ENCODE data around the gene SHROOM4. TPM values are rescaled to one million over a fixed set of nuclear protein-coding genes. Genes with fewer than 3 reads are reported as not detected.

Gene SHROOM4
- total and polyA plus RNA-seq, 3 experiments from 2014 or later: not detected

- Histone ChIP-seq H3K36me3 (ENCODE audit: insufficient read depth, low read length) (no peaks in the 10 kb centered on the region), H3K4me3 (ENCODE audit: low read length) (no peak overlapping the region), H3K27me3 (ENCODE audit: insufficient read depth, low read length, poor library complexity, severe bottlenecking) (no peaks in the 10 kb centered on the region), H3K27ac (ENCODE audit: low read depth, low read length) (no peak overlapping the region), H3K9me3 (ENCODE audit: low read length) (no peaks in the 10 kb centered on the region), H3K4me1 (ENCODE audit: insufficient read depth, low read length) (no peaks in the 10 kb centered on the region)
- H3K4me3 Mint-ChIP-seq: no peak overlapping the region
- POLR2A ChIA-PET: no interaction called here
- CTCF ChIA-PET: no interaction called here
- H3K9me3 Mint-ChIP-seq: no peaks in the 10 kb centered on the region
- H3K36me3 Mint-ChIP-seq: peaks cover 0 to 2% (median 0%) of the 10 kb centered on the region in 3 donors
- DNase-seq: no peak
- peaks cover 5 to 6% of the 10 kb centered on the region in 2 donors for H3K27me3 Mint-ChIP-seq
- H3K4me1 Mint-ChIP-seq: no peaks in the 10 kb centered on the region
- no peak overlapping the region for H3K27ac Mint-ChIP-seq
These were observed 25.0 kb upstream of the SHROOM4 start for GRCh38 chrX:50838820-50839600.

DNA sequence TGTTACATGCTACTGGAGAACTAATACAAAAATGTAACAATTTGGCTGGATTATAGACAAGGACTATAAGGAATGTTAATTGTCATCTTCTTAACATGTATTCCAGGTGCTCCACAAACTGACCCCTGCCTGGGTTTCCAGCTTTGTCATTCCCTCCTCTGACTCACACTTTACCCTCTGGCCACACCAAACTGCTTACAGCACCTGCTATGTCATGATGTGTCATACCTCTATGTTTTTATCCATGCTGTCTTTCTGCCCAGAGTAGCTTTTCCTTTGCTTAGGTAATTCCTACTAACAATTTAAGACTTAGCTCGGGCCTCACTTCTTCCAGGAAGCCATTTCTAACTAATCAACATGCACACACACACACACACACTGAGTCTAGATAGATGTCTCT is 14.0 kb upstream of the SHROOM4 start:
- H3K9me3 ChIP-seq (ENCODE audit: low read length): no peaks in the 10 kb centered on the region
- H3K4me1 ChIP-seq (ENCODE audit: insufficient read depth, low read length): no peaks in the 10 kb centered on the region
- no peak overlapping the region for H3K4me3 Mint-ChIP-seq
- H3K27me3 Mint-ChIP-seq: no peaks in the 10 kb centered on the region
- H3K4me1 Mint-ChIP-seq: no peaks in the 10 kb centered on the region
- H3K27ac ChIP-seq (ENCODE audit: low read depth, low read length): no peak overlapping the region
- POLR2A ChIA-PET: no interaction called here
- H3K9me3 Mint-ChIP-seq: no peaks in the 10 kb centered on the region
- H3K36me3 ChIP-seq (ENCODE audit: insufficient read depth, low read length): no peaks in the 10 kb centered on the region
- H3K36me3 Mint-ChIP-seq: no peaks in the 10 kb centered on the region
- CTCF ChIA-PET: no interaction called here
- no peak overlapping the region for H3K27ac Mint-ChIP-seq
- no peak overlapping the region for H3K4me3 ChIP-seq (ENCODE audit: low read length)
- no peaks in the 10 kb centered on the region for H3K27me3 ChIP-seq (ENCODE audit: insufficient read depth, low read length, poor library complexity, severe bottlenecking)
- no peak for DNase-seq

- H3K27ac Mint-ChIP-seq: no peak overlapping the region
These were observed 11.8 kb upstream of the SHROOM4 start for GRCh38 chrX:50825825-50826224.

DNA sequence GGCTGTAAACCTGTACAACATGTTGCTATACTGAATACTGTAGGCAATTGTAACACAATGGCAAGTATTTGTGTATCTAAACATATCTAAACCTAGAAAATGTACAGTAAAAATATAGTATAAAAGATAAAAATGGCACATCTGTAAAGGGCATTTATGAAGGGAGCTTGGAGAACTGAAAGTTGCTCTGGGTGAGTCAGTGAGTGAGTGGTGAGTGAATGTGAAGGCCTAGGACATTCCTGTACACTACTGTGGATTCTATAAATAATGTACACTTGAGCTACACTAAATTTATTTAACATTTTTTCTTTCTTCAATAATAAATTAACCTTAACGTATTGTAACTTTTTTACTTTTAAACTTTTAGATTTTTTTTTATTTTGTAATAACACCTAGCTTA is 5.0 kb upstream of the SHROOM4 start:
- no peak overlapping the region for H3K27ac Mint-ChIP-seq
- H3K27ac ChIP-seq (ENCODE audit: low read depth, low read length): no peak overlapping the region
- H3K27me3 Mint-ChIP-seq: peaks cover 7 to 22% of the 10 kb centered on the region in 2 donors
- H3K27me3 ChIP-seq (ENCODE audit: insufficient read depth, low read length, poor library complexity, severe bottlenecking): no peaks in the 10 kb centered on the region
- no peaks in the 10 kb centered on the region for H3K4me1 ChIP-seq (ENCODE audit: insufficient read depth, low read length)
- no peaks in the 10 kb centered on the region for H3K36me3 Mint-ChIP-seq
- H3K9me3 Mint-ChIP-seq: peaks cover 0 to 4% (median 0%) of the 10 kb centered on the region in 5 donors
- H3K9me3 ChIP-seq (ENCODE audit: low read length): no peaks in the 10 kb centered on the region
- DNase-seq: no peak
- no peak overlapping the region for H3K4me3 Mint-ChIP-seq
- ChIA-PET CTCF (no interaction called here), POLR2A (no interaction called here)
- H3K36me3 ChIP-seq (ENCODE audit: insufficient read depth, low read length): no peaks in the 10 kb centered on the region
- H3K4me3 ChIP-seq (ENCODE audit: low read length): no peak overlapping the region
- H3K4me1 Mint-ChIP-seq: peaks cover 0 to 1% (median 0%) of the 10 kb centered on the region in 3 donors

More at GRCh38 chrX:50825825-50826224, 11.8 kb upstream of the SHROOM4 start:
- Histone ChIP-seq H3K27me3 (ENCODE audit: insufficient read depth, low read length, poor library complexity, severe bottlenecking) (no peaks in the 10 kb centered on the region), H3K4me3 (ENCODE audit: low read length) (no peak overlapping the region), H3K4me1 (ENCODE audit: insufficient read depth, low read length) (no peaks in the 10 kb centered on the region), H3K27ac (ENCODE audit: low read depth, low read length) (no peak overlapping the region), H3K9me3 (ENCODE audit: low read length) (no peaks in the 10 kb centered on the region), H3K36me3 (ENCODE audit: insufficient read depth, low read length) (no peaks in the 10 kb centered on the region)
- CTCF ChIA-PET: no interaction called here
- no peak for DNase-seq
- POLR2A ChIA-PET: no interaction called here
- H3K36me3 Mint-ChIP-seq: no peaks in the 10 kb centered on the region
- H3K27me3 Mint-ChIP-seq: no peaks in the 10 kb centered on the region
- no peaks in the 10 kb centered on the region for H3K9me3 Mint-ChIP-seq
- H3K4me1 Mint-ChIP-seq: no peaks in the 10 kb centered on the region
- no peak overlapping the region for H3K4me3 Mint-ChIP-seq

GRCh38 chrX:50815120-50815519 is 1.1 kb upstream of the SHROOM4 start:
- POLR2A ChIA-PET: no interaction called here
- CTCF ChIA-PET: no interaction called here
- Mint-ChIP-seq H3K27me3 (peaks cover 21 to 46% of the 10 kb centered on the region in 2 donors), H3K4me3 (no peak overlapping the region), H3K27ac (no peak overlapping the region), H3K4me1 (peaks cover 0 to 1% (median 0%) of the 10 kb centered on the region in 3 donors), H3K9me3 (peaks cover 0 to 1% (median 0%) of the 10 kb centered on the region in 5 donors), H3K36me3 (no peaks in the 10 kb centered on the region)
- H3K9me3 ChIP-seq (ENCODE audit: low read length): no peaks in the 10 kb centered on the region
- H3K27me3 ChIP-seq (ENCODE audit: insufficient read depth, low read length, poor library complexity, severe bottlenecking): no peaks in the 10 kb centered on the region
- no peak overlapping the region for H3K4me3 ChIP-seq (ENCODE audit: low read length)
- H3K27ac ChIP-seq (ENCODE audit: low read depth, low read length): no peak overlapping the region
- no peaks in the 10 kb centered on the region for H3K4me1 ChIP-seq (ENCODE audit: insufficient read depth, low read length)
- H3K36me3 ChIP-seq (ENCODE audit: insufficient read depth, low read length): no peaks in the 10 kb centered on the region
- no peak for DNase-seq

DNA sequence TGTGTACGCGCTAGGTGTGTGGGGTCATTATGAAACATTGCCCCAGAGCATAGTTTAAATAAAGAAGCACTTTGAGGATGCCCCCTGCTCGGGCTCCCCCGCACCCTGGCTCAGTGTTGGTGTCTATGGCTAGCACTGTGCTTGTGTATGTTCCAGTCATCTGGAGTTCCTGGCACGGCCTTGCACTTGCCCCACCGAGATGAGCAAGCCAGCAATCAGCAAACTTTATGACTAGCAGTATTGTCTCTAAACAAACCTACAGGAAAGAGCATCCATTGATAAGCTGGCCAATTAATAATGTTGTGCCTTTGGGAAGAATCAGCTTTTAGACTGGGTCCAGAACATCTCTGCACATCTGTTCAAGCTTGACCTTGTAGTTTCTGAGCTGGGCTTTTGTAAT is 707 bp upstream of the SHROOM4 start:
- Mint-ChIP-seq H3K27ac (no peak overlapping the region), H3K4me3 (no peak overlapping the region), H3K36me3 (no peaks in the 10 kb centered on the region), H3K9me3 (peaks cover 0 to 1% (median 0%) of the 10 kb centered on the region in 5 donors), H3K27me3 (peaks cover 21 to 47% of the 10 kb centered on the region in 2 donors), H3K4me1 (peaks cover 0 to 1% (median 0%) of the 10 kb centered on the region in 3 donors)
- no peak overlapping the region for H3K4me3 ChIP-seq (ENCODE audit: low read length)
- no peaks in the 10 kb centered on the region for H3K27me3 ChIP-seq (ENCODE audit: insufficient read depth, low read length, poor library complexity, severe bottlenecking)
- no peaks in the 10 kb centered on the region for H3K9me3 ChIP-seq (ENCODE audit: low read length)
- ChIA-PET POLR2A (no interaction called here), CTCF (no interaction called here)
- no peak overlapping the region for H3K27ac ChIP-seq (ENCODE audit: low read depth, low read length)
- no peaks in the 10 kb centered on the region for H3K36me3 ChIP-seq (ENCODE audit: insufficient read depth, low read length)
- no peak for DNase-seq
- H3K4me1 ChIP-seq (ENCODE audit: insufficient read depth, low read length): no peaks in the 10 kb centered on the region

DNA sequence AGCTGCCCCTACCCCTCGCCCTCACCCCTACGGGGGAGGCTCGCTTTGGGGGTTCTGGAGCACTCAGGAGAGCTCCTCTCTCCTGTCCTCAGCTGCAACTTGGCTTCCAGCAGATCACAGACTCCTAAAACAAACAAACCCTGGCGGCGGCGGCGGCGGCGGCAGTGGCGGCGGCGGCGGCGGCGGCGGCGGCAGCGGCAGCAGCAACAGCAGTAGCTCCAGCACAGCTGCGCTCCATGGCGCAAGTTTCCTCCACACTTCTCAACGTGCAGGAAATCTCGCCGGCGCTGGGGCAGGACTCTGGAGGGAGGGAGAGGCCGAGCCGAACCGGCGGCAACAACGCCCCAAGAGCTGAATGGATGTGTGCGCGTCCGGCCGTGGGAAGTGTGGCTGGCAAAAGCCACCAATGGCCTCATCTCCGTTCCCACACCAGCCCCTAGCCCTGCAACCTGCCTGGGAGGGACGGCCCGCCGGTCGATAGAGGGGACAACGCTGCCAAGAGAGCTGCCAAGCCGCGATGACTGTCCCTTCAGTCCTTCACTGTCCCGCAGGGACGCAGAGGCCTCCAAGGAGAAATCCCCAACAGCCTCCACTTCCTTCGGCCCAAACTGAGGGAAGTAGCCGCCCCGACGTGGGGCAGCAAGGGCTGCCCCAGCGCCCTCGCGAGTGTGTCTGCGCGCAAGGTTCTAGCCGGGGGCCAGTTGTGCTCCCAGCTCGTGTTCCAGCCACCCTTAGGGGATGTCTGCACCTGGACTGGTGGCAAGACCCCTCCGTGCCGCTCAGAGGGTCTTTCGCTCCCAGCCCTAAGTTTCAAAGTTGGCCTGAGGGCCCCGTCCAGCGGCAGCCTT is 775 bp downstream of the SHROOM4 start:
- H3K4me3 Mint-ChIP-seq: no peak overlapping the region
- no peaks in the 10 kb centered on the region for H3K27me3 ChIP-seq (ENCODE audit: insufficient read depth, low read length, poor library complexity, severe bottlenecking)
- H3K9me3 Mint-ChIP-seq: peaks cover 0 to 1% (median 0%) of the 10 kb centered on the region in 5 donors
- H3K9me3 ChIP-seq (ENCODE audit: low read length): no peaks in the 10 kb centered on the region
- ChIA-PET POLR2A (no interaction called here), CTCF (no interaction called here)
- H3K4me3 ChIP-seq (ENCODE audit: low read length): no peak overlapping the region
- H3K27me3 Mint-ChIP-seq: peaks cover 21 to 47% of the 10 kb centered on the region in 2 donors
- no peaks in the 10 kb centered on the region for H3K36me3 Mint-ChIP-seq
- no peak for DNase-seq
- no peaks in the 10 kb centered on the region for H3K4me1 ChIP-seq (ENCODE audit: insufficient read depth, low read length)
- no peak overlapping the region for H3K27ac ChIP-seq (ENCODE audit: low read depth, low read length)
- H3K4me1 Mint-ChIP-seq: peaks cover 0 to 1% (median 0%) of the 10 kb centered on the region in 3 donors
- H3K36me3 ChIP-seq (ENCODE audit: insufficient read depth, low read length): no peaks in the 10 kb centered on the region
- H3K27ac Mint-ChIP-seq: no peak overlapping the region

DNA sequence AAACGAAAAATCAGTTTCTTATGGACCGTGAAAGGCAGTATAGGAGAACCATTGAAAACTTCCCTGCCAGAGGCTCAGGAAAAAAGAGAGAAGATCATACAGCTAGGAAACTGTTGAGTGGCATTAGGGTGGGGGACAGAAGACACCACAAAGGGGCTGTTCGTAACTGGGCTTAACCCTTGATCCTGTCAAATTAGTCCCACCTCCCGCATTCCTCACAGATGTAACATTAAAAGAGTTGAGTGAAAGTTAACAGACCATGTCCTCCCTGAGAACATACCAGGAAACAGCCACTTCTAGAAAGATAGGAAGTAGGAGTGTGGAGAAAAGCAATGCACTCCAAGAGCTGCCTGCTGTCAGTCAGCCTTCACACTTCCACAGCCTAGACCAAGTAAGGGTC is 8.7 kb downstream of the SHROOM4 start:
- H3K4me1 ChIP-seq (ENCODE audit: insufficient read depth, low read length): no peaks in the 10 kb centered on the region
- no peaks in the 10 kb centered on the region for H3K36me3 Mint-ChIP-seq
- H3K9me3 ChIP-seq (ENCODE audit: low read length): no peaks in the 10 kb centered on the region
- no peak overlapping the region for H3K4me3 Mint-ChIP-seq
- H3K27ac Mint-ChIP-seq: no peak overlapping the region
- no peak overlapping the region for H3K27ac ChIP-seq (ENCODE audit: low read depth, low read length)
- H3K27me3 ChIP-seq (ENCODE audit: insufficient read depth, low read length, poor library complexity, severe bottlenecking): no peaks in the 10 kb centered on the region
- DNase-seq: no peak
- no peaks in the 10 kb centered on the region for H3K4me1 Mint-ChIP-seq
- ChIA-PET CTCF (no interaction called here), POLR2A (no interaction called here)
- H3K9me3 Mint-ChIP-seq: no peaks in the 10 kb centered on the region
- no peak overlapping the region for H3K4me3 ChIP-seq (ENCODE audit: low read length)
- peaks cover 1 to 3% of the 10 kb centered on the region in 2 donors for H3K27me3 Mint-ChIP-seq
- H3K36me3 ChIP-seq (ENCODE audit: insufficient read depth, low read length): no peaks in the 10 kb centered on the region
